ENCODE results near the gene LYZL2. TPM values are rescaled to one million over a fixed set of nuclear protein-coding genes. Genes with fewer than 3 reads are reported as not detected.
"Not testable (repeated sequence)": the region's sequence is repeated elsewhere in the genome, so short reads cannot be mapped to it uniquely, and the experiment has no call there.

LYZL2 gene
- total RNA-seq, 1 experiment from 2014 or later: not detected

DNA sequence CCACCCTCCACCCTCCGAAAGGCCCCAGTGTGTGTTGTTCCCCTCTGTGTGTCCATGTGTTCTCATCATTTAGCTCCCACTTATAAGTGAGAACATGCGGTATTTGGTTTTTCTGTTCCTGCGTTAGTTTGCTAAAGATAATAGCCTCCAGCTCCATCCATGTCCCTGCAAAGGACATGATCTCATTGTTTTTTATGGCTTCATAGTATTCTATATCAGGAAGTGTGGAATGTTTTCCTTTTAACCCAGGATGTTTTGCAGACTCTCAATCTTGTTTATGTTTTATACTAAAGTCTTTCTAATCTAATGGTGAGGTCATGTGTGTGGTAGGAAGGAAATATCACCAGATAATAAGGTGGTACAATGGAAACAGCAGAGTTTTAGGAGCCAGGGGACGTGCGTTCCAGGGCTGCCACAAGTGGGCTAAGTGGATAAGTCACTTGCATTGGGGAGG is 14.9 kb upstream of the LYZL2 start:
- DNase-seq (ENCODE audit: low read depth, low spot score); in situ Hi-C loops (cut with HindIII; ENCODE audit: low pct_unique_long_range_greater_than_20kb, low sequenced_read_pairs): not testable (repeated sequence)

DNA sequence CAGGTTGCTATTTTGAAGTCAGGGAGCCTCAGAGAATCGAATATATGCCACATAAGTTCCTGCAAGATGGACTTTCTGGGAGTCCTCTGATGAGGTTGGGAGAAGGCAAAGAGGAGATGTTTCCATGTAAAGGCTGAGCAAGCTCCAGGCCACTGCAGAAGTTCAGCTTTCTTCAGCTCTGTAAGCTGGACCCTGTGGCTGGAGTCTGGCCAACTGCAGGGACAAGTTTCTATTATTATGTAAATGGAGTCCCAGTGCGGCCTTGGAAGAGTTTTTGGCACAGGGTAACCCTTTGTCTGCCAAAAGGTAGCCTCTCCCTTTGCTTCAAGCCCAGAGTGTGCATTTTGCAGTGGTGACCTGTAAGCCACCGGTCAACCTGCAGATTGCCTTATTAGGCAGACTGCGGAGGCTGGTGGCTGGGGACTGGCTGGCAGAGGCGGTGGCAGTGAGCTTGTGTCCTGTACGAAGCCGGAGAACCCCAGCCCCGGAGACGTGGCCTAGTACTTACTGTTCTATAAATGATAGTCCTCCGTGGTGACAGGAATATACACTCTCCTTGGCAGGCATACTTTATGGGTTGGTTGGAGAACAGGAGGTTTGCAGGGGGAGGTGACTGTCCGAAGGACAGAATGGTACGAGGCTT is 14.1 kb upstream of the LYZL2 start:
- DNase-seq (ENCODE audit: low read depth, low spot score); in situ Hi-C loops (cut with HindIII; ENCODE audit: low pct_unique_long_range_greater_than_20kb, low sequenced_read_pairs): not testable (repeated sequence)

DNA sequence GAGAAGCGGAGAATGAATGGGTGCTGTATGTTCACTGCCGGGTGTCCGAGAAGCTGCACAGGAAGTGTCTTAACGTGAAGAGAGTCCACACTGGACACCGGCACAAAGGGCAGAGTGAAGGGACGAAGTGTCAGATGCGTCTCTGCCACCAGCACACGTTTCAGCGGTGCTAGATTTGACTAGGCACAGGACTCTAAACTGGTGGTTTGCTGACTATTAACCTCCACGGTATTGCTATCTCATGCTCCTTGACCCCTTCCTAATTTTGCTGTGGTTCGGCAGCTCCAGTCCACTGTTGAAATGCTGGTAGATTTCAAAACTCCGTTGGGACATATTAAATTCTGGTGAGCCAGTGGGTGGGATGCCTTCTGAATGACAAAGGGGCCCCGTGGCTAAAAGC is 13.3 kb upstream of the LYZL2 start:
- DNase-seq (ENCODE audit: low read depth, low spot score); in situ Hi-C loops (cut with HindIII; ENCODE audit: low pct_unique_long_range_greater_than_20kb, low sequenced_read_pairs): not testable (repeated sequence)

GRCh38 chr10:30639946-30640786 is 10.6 kb upstream of the LYZL2 start:
- peak; percentile 52 for DNase-seq (ENCODE audit: low read depth, low spot score)
- in situ Hi-C loops (cut with HindIII; ENCODE audit: low pct_unique_long_range_greater_than_20kb, low sequenced_read_pairs): no loop called here

DNA sequence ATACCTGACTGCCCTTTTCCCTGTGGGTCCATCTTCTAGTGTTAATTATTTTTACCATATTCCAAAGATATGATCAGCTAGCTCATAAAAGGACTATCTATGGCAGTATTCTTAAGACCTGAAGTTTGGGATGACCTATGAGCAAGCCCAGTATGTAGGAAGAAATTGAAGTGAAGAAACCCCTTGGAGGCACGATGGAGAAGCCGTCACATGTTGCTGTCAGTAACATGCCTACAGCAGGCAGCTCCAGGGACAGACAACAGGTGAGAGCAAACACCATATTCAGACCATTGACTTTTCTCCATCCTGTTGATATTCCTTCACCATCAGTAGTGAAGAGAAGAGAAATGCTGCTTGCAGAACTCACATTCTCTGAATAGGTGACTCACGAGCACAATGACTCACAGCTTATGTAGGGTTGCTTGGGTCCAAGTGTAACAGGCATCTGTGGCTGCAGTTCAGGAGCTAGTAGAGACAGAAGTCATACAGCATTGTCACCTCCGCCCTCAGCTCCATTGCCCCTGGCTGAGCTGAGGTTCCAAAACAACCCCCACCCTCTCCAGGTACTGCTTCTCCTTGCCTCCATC is 8.4 kb upstream of the LYZL2 start:
- in situ Hi-C loops (cut with HindIII; ENCODE audit: low pct_unique_long_range_greater_than_20kb, low sequenced_read_pairs): no loop called here
- DNase-seq (ENCODE audit: low read depth, low spot score): no peak

DNA sequence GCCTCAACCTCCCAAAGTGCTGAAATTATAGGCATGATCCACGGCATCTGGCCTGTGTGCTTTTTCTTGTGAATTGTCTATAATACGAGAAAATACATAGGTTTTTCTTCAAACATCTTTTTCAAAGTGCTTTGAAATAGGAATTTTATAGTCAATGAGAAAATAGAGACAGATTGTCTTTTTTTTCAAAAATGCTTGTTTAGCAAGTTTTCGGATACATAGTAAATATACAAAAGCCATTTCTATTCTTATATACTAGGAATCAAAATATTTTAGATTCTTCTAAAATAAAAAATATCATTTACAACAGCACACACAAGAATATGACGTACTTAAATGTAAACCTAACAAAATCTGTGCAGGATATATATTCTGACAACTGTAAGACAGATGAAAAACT is 1.6 kb upstream of the LYZL2 start:
- DNase-seq (ENCODE audit: low read depth, low spot score): no peak
- in situ Hi-C loops (cut with HindIII; ENCODE audit: low pct_unique_long_range_greater_than_20kb, low sequenced_read_pairs): no loop called here

GRCh38 chr10:30630571-30630970 is 1.0 kb upstream of the LYZL2 start:
- in situ Hi-C loops (cut with HindIII; ENCODE audit: low pct_unique_long_range_greater_than_20kb, low sequenced_read_pairs): no loop called here
- DNase-seq (ENCODE audit: low read depth, low spot score): no peak

GRCh38 chr10:30628576-30628975 is 977 bp downstream of the LYZL2 start:
- in situ Hi-C loops (cut with HindIII; ENCODE audit: low pct_unique_long_range_greater_than_20kb, low sequenced_read_pairs); DNase-seq (ENCODE audit: low read depth, low spot score): not testable (repeated sequence)

DNA sequence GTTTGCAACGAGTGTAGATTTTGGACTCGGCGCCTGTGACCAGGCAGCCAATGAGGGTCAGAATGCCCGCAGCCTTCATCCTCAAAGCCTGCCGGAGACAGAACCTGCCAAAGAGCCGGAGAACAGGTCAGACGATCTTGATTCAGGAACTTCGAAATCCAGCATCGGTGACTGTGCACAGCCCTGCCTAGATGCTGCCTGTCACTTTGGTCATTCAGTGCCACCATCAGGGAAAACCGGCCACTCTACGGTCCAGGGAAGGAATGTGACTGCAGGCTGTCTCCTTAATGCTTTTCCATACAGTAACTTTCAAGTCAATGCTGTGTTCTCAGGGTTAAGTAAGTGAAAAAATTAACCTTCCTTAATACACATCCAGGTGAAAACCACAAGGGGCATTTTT is 2.7 kb downstream of the LYZL2 start:
- DNase-seq (ENCODE audit: low read depth, low spot score); in situ Hi-C loops (cut with HindIII; ENCODE audit: low pct_unique_long_range_greater_than_20kb, low sequenced_read_pairs): not testable (repeated sequence)

DNA sequence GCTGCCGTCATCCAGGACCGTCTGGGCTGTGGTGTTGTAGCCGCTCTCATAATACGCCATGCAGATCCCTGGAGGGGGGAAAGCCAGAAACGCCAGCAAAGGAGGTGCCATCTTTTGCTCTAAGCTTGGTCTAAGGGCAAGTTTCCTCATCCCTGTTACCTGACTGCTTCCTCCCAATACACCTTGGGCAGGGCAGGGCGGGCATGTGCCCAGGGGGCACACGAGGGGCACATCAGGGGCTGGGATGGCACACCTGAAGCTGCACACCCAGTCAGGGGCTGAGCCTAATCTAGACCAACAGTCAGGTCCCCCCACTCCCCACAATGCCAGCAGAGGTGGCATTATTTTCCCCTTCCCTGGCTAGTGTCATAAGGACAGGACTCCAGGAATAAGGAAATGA is 3.4 kb downstream of the LYZL2 start:
- DNase-seq (ENCODE audit: low read depth, low spot score); in situ Hi-C loops (cut with HindIII; ENCODE audit: low pct_unique_long_range_greater_than_20kb, low sequenced_read_pairs): not testable (repeated sequence)

GRCh38 chr10:30625080-30625479 is 4.5 kb downstream of the LYZL2 start:
- in situ Hi-C loops (cut with HindIII; ENCODE audit: low pct_unique_long_range_greater_than_20kb, low sequenced_read_pairs): no loop called here
- no peak for DNase-seq (ENCODE audit: low read depth, low spot score)

DNA sequence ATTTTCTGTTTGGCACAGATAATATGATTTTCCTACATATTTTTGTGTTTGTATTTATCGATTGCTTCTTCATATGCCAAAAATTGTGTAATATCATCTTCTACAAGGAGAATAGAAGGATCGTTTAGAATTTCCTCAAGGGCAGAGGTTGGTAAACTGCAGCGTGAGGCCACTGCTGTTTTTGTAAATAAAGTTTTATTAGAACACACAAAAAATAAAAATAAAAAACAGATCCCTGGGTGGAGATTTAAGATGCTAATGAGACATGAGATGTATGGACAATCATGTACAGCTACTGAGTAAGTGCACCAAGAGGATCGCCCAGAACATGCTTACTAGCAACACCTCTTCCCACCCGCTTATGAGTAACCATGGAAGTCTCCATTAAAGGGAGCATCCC is 9.6 kb downstream of the LYZL2 start:
- DNase-seq (ENCODE audit: low read depth, low spot score): no peak
- in situ Hi-C loops (cut with HindIII; ENCODE audit: low pct_unique_long_range_greater_than_20kb, low sequenced_read_pairs): no loop called here

DNA sequence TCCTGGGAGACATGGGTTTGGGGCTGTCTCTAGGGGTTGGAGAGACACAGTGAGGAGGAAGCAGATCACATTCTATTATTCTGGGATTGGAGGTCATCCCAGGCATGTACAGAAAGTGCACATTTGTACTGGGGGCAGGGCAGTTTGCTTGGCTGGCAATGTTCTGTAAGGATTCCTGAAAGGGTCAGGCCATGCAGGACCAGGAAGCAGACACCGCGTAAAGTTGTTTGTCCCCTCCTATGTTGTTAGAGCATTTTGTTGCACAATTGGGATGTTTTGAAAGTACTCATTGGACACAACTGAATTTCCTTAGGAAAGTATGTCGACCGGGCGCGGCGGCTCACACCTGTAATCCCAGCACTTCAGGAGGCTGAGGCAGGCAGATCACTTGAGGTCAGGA is 12.5 kb downstream of the LYZL2 start:
- no peak for DNase-seq (ENCODE audit: low read depth, low spot score)
- in situ Hi-C loops (cut with HindIII; ENCODE audit: low pct_unique_long_range_greater_than_20kb, low sequenced_read_pairs): no loop called here

- in situ Hi-C loops (cut with HindIII; ENCODE audit: low pct_unique_long_range_greater_than_20kb, low sequenced_read_pairs): not testable (repeated sequence)
These were observed 18.5 kb downstream of the LYZL2 start for GRCh38 chr10:30611041-30611440.

GRCh38 chr10:30607814-30608213 is 21.7 kb downstream of the LYZL2 start:
- DNase-seq (ENCODE audit: low read depth, low spot score): no peak
- in situ Hi-C loops (cut with HindIII; ENCODE audit: low pct_unique_long_range_greater_than_20kb, low sequenced_read_pairs): no loop called here

More at GRCh38 chr10:30611041-30611440, 18.5 kb downstream of the LYZL2 start:
- not testable (repeated sequence) for DNase-seq (ENCODE audit: low read depth, low spot score)

- no peak for DNase-seq (ENCODE audit: low read depth, low spot score)
- in situ Hi-C loops (cut with HindIII; ENCODE audit: low pct_unique_long_range_greater_than_20kb, low sequenced_read_pairs): no loop called here
These were observed 23.2 kb downstream of the LYZL2 start for GRCh38 chr10:30606313-30606712.

DNA sequence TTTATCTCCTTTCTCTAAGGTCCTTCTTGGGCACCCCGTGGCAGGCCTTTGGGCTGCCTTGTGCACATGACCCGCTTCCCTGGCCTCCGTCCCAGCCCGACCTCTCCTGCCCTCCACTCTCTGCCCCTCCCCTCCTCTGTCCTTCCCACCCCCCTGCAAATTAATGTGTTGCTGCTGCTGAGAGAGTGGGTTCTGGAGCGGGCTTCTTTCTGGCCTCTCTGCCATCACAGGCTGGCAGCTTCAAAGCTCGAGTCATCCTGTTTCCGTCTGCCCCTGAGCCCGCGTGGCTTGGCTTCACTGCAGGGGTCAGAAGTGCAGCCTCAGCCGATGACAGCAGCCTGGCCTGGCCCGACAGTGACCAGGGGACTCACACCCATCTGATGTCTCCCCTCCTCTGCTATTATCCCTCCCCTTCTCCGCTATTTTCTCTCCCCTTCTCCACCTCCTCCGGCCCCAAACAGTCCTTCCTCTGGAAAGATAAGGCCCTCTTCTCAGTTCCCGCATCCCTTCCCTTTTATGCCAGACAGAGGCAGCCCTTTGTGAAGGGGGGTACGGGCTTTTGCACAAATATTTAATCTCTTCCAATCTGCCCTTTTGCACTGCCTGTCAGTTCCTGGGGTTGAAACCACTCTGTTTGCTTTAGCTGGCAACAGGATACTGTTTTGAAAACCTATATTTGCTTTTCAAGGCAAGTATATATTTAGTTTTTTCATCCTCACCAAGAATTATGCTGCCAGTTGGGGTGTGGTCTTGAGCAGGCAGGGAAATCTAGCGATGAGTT is 24.0 kb downstream of the LYZL2 start:
- DNase-seq (ENCODE audit: low read depth, low spot score); in situ Hi-C loops (cut with HindIII; ENCODE audit: low pct_unique_long_range_greater_than_20kb, low sequenced_read_pairs): not testable (repeated sequence)

GRCh38 chr10:30603589-30603988 is 26.0 kb downstream of the LYZL2 start:
- DNase-seq (ENCODE audit: low read depth, low spot score): no peak
- in situ Hi-C loops (cut with HindIII; ENCODE audit: low pct_unique_long_range_greater_than_20kb, low sequenced_read_pairs): no loop called here
